NCI-H128 (cell line): ENCODE data around the gene DDB1.

Experiments
- DNase-seq: peaks from one replicate; lab custom pipeline; 2025; ENCODE audit not compliant: unreplicated experiment; lab: John Stamatoyannopoulos, UW

DDB1 gene

GRCh38 chr11:61298663-61299244 is 34.2 kb downstream of the DDB1 start:
- DNase-seq, result no peak

DNA sequence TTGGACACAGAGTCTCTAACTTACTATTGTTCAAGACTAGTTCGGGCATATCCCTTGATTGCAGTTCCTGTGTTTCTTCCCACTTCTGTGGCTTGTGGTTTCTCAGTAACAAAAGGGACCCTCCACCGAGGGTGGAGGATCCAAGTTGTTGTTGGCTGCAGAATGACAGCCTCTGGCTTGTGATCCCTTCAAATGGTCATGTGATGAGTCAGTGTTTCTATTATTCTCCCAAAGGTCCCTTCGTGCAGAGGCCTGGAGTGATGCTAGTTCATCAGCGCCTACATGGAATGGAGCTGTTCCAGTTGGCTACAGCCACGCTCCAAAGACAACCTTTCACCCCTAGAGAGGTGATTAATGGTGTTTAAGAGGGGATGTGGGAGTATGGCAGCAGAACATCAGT is 35.2 kb downstream of the DDB1 start:
- DNase-seq, result no peak

DNA sequence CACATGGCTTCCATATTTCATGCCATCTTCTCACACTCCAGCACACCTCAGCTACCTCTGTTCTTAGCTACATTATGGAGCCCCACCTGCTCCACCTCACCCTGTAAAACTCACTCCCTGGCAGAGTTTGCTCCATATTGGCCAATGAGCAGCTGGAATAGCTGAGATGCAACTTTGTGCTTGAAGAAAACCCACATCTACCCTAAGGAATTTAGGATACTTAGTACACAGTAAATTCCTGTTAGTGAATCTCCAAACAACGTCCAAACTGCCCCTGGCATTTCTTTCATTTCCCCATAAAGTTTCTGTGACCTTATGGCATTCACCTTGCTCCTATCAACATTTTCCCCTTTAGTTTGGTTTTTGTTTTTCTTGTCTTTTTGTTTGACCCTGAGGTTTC is 35.6 kb downstream of the DDB1 start:
- no peak for DNase-seq

DNA sequence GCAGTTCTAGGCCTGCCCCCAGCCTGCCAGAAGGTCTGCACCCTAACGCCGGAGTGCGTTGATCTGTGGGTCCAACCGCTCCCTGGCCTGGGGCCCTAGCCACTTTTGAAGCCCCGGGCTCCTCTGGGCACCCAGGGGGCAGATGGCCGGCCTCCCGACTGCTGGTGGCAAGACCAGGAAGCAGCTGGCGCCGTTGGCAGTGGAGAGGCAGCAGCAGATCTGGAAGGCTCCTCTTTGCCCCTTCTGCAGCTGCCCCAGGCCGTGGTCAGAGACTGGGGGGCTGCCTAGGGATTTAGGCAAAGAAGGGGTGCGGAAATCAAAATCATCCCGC is 37.3 kb downstream of the DDB1 start:
- no peak for DNase-seq

- peak; percentile 32 for DNase-seq
Measured at GRCh38 chr11:61294717-61295595, 37.9 kb downstream of the DDB1 start, which contains the start of gene VWCE. TSS of gene VWCE (minus strand) at chr11:61295316. CDS start at chr11:61295037, 279 bp downstream.

- no peak for DNase-seq
Measured at GRCh38 chr11:61293867-61294716, 38.8 kb downstream of the DDB1 start.

GRCh38 chr11:61292356-61292755 is 40.5 kb downstream of the DDB1 start:
- DNase-seq, result no peak

GRCh38 chr11:61290905-61291690 is 41.8 kb downstream of the DDB1 start:
- DNase-seq, result no peak

DNA sequence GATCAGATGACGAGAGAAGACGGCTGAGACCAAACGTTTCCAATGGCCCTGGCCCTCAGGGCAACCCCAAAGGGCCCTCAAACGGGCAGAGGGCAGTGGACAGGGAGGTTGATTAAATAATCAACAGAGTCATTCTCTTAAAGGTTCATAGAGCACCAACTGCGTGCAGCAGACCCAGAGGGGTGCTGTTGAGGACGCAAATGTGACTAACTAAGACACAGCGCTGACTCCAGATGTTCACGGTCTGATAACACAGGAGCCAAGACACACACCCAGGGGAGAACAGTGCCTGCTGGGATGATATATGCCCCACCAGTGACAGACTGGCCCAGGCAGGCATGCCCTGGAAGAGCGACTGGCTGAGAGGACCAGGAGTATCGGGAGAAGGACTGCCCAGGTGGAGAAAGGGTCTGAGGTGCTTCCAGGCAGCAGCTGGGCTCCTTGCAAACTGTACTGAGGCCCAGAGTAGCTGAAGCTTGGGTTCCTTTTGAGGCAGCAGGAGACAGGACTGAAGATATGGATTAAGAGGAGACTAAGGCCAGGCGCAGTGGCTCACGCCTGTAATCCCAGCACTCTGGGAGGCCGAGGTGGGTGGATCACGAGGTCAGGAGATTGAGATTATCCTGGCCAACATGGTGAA is 45.4 kb downstream of the DDB1 start:
- no peak for DNase-seq

DNA sequence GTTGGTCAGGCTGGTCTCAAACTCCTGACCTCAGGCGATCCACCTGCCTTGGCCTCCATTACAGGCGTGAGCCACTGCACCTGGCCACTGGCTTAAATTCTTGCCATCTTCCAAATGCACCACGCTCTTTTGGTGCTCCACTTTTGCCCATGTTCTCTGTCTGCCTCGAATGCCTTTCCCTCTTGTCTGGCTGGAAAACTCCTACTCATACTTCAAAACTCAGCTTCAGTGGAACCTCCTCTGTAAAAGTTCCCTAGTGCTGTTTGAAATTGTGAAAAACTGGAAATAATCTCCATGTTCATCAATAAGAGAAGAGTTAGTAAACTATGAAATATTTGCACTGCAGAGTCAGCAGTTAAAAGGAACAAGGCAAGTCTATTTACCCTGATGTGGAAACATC is 49.3 kb downstream of the DDB1 start:
- no peak for DNase-seq

- DNase-seq, result no peak
Measured at GRCh38 chr11:61281581-61282250, 51.2 kb downstream of the DDB1 start.

- DNase-seq, result no peak
Measured at GRCh38 chr11:61280883-61281580, 51.9 kb downstream of the DDB1 start.

DNA sequence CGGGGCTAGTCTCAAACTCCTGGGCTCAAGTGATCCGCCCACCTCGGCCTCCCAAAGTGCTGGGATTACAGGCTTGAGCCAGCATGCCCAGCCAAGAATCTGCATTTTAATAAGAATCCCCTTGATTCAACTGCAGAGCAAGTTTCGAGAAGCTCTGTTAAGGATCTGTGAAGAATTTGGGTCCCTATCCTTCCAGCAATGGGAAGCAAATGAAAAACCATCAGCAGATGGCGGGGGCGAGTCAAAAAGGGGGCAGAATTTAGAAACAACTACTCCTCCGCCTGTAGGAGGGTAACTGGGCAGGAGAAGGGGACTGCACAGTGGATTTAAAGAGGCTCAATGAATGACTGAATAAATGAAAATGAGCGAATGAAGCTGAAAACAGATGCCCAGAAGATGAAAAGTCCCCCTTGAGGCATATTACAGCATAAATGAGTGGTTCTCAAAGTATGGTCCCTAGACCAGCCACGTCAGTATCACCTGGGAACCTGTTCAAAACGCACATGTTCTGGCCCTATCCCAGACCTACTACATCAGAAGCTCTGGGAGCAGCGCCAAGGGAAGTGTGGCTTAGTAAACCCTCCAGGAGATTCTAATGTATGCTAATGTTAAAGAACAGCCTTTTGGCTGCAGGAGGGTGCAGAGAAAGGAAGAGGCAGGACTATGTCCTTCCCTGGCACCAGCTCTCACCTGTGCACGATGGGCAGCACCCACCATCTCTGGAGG is 52.8 kb downstream of the DDB1 start:
- DNase-seq, result no peak

DNA sequence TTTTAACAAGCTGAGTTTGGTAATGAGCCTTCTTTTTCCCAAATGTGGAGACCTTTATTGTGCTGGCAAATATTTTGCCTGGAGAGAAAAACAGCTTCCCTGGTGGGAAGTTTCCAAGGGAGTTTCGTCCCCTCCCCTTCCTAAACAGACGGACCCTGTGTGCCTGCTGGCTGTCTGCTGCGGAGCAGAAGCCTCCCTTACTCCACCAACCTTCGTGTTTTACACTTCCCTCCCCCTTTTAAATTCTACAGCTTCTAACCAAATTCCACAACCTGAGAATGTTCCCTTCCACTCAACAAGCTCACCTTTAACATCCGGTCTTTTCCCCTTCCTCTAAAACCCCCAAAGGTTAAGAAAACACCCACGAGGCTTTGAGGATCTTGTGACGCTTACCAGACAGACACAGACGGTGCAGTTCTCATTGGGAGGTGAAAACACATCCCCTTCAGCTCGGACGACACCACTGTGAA is 54.9 kb downstream of the DDB1 start:
- DNase-seq, result no peak

- no peak for DNase-seq
Measured at GRCh38 chr11:61277186-61278000, 55.5 kb downstream of the DDB1 start.

DNA sequence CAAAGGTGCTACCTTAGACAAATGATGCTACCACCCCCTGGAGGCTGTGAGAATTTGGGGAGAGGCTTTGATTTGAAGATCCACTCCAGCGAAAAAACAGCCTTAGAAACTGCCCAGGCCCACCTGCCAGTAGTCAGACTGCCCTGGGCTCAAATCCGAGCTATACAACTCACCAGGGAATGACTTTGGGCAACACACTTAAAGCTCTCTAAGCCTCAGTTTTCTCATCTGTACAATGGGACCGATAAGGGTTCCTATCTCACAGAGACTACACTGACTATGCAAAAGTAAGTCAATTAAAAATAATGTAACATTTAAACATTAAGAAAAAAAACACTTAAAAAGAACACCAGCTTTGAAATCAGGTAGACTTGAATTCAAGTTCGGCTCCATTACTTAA is 57.7 kb downstream of the DDB1 start:
- DNase-seq, result no peak

GRCh38 chr11:61274084-61274483 is 58.8 kb downstream of the DDB1 start:
- DNase-seq, result no peak
